A549 (cell line): ENCODE results near the gene PRG3.

Experiments
- RFX5 ChIP-seq: fragments of 450-650 bp; IDR thresholded peaks from 2 replicates; pipeline ENCODE4 v1.7.1; 2014; ENCODE audit warnings: antibody characterized with exemption, mild to moderate bottlenecking, moderate library complexity
- TF ChIP-seq, protein P1 (sequence below): fragments of >200 bp; sonication (Bioruptor Twin); formaldehyde crosslinking; IDR thresholded peaks from 3 replicates; pipeline ENCODE4 v1.5.1; 2016

DNA sequence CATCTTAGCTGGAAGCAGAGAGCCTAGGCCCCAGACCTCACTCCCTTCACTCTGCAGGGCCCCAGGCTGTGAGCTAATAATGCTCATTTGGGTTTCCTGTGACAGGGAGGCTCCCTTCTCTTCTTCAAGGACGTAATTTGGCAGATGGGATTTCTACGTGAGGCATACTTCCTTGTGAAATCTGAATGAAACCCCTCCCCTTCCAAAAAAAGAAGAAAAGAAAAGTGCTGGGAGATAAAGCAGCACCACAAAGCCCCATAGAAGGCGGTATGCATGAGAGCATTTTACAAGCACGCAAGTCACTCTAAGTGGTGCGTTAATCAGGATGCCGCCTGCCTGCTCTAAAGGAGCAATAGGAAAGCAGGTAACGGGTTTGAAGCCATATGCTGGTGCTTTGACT lies 37.1 kb downstream of the PRG3 start:
- no peak for TF ChIP-seq RFX5
- TF ChIP-seq, protein P1, sequence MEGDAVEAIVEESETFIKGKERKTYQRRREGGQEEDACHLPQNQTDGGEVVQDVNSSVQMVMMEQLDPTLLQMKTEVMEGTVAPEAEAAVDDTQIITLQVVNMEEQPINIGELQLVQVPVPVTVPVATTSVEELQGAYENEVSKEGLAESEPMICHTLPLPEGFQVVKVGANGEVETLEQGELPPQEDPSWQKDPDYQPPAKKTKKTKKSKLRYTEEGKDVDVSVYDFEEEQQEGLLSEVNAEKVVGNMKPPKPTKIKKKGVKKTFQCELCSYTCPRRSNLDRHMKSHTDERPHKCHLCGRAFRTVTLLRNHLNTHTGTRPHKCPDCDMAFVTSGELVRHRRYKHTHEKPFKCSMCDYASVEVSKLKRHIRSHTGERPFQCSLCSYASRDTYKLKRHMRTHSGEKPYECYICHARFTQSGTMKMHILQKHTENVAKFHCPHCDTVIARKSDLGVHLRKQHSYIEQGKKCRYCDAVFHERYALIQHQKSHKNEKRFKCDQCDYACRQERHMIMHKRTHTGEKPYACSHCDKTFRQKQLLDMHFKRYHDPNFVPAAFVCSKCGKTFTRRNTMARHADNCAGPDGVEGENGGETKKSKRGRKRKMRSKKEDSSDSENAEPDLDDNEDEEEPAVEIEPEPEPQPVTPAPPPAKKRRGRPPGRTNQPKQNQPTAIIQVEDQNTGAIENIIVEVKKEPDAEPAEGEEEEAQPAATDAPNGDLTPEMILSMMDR, result no peak
